PC-9 (cell line): Measurements from ENCODE around the gene ENKUR. TPM values are rescaled to one million over a fixed set of nuclear protein-coding genes. Genes with fewer than 3 reads are reported as not detected.

ENCODE experiments used
- BruUV-seq: library from RNA; stranded (reverse); fragments of 400-500 nt; replicated peaks from 2 replicates; lab custom pipeline; 2021; lab: Mats Ljungman, UMichigan
- CTCF ChIA-PET: fragments of 300-600 bp; sonication (Branson Sonifier 250); formaldehyde crosslinking; loops from one replicate; lab custom pipeline; 2022; ENCODE audit warnings: antibody characterized with exemption; lab: Charles Lee
- POLR2A ChIA-PET: fragments of 300-600 bp; sonication (Branson Sonifier 250); formaldehyde crosslinking; loops from one replicate; lab custom pipeline; 2022; ENCODE audit warnings: antibody characterized with exemption; ENCODE audit not compliant: unreplicated experiment; lab: Charles Lee
- DNase-seq, 2 experiments: peaks; one replicate each; pipeline versions ENCODE4 v3.0.0 to v3.0.0-alpha.2; 2015 to 2022; ENCODE audit warnings: mixed read lengths in 1 of 2
- H2AFZ ChIP-seq: fragments of 200-600 bp; sonication (generic); 2 replicates; pipeline ENCODE4 v1.8.1; 2017; ENCODE audit warnings: antibody characterized with exemption
- H3F3A ChIP-seq: fragments of 200-600 bp; sonication (generic); 2 replicates; pipeline ENCODE4 v1.8.1; 2017; ENCODE audit warnings: antibody characterized with exemption, mild to moderate bottlenecking, low read depth; ENCODE audit not compliant: insufficient read depth
- H3K27ac ChIP-seq: fragments of 200-600 bp; sonication (generic); 2 replicates; pipeline ENCODE4 v1.6.1; 2016; ENCODE audit warnings: mixed run types
- H3K27me3 ChIP-seq: fragments of 200-600 bp; sonication (generic); 2 replicates; pipeline ENCODE4 v1.6.1; 2016; ENCODE audit warnings: low read depth, mixed run types; ENCODE audit not compliant: insufficient read depth
- H3K36me3 ChIP-seq: fragments of 200-600 bp; sonication (generic); 2 replicates; pipeline ENCODE4 v1.6.1; 2016; ENCODE audit warnings: low read depth, mixed run types
- H3K4me1 ChIP-seq: fragments of 200-600 bp; sonication (generic); replicated peaks from 2 replicates; pipeline ENCODE4 v1.6.1; 2016; ENCODE audit warnings: mixed run types; ENCODE audit not compliant: insufficient read depth
- H3K4me2 ChIP-seq: fragments of 200-600 bp; sonication (generic); 2 replicates; pipeline ENCODE4 v1.6.1; 2017; ENCODE audit warnings: mixed run types
- H3K4me3 ChIP-seq: fragments of 200-600 bp; sonication (generic); 2 replicates; pipeline ENCODE4 v1.6.1; 2016; ENCODE audit warnings: mixed run types
- H3K79me2 ChIP-seq: fragments of 200-600 bp; sonication (generic); 2 replicates; pipeline ENCODE4 v1.6.1; 2017; ENCODE audit warnings: low read depth, mixed run types
- H3K9me2 ChIP-seq: fragments of 200-600 bp; sonication (generic); 2 replicates; pipeline ENCODE4 v1.8.1; 2017; ENCODE audit warnings: mild to moderate bottlenecking; ENCODE audit not compliant: insufficient read depth
- H3K9me3 ChIP-seq: fragments of 200-600 bp; sonication (generic); 2 replicates; pipeline ENCODE4 v1.8.1; 2016; ENCODE audit warnings: low read depth; ENCODE audit not compliant: insufficient read depth
- H4K20me1 ChIP-seq: fragments of 200-600 bp; sonication (generic); 2 replicates; pipeline ENCODE4 v1.8.1; 2017; ENCODE audit not compliant: insufficient read depth
- CTCF ChIP-seq: fragments of 200-600 bp; sonication (generic); conservative IDR thresholded peaks from 2 replicates; pipeline ENCODE4 v1.6.1; 2017; ENCODE audit warnings: mixed run types, antibody characterized with exemption, mild to moderate bottlenecking, moderate library complexity
- EZH2 ChIP-seq: fragments of 200-600 bp; sonication (generic); IDR thresholded peaks from 2 replicates; pipeline ENCODE4 v1.8.0; 2017; ENCODE audit warnings: antibody characterized with exemption, low read depth
- intact Hi-C: fragments of 100-400 bp; cut with micrococcal nuclease; formaldehyde crosslinking; loops from one replicate; pipeline ENCODE4 v1.10.0; 2022; ENCODE audit not compliant: unreplicated experiment
- total RNA-seq: library from RNA; stranded (reverse); gene quantifications from 2 replicates; pipeline ENCODE4 v1.2.3, GENCODE V29; 2021

Gene ENKUR
- total RNA-seq, 1 experiment from 2014 or later = 1.0 TPM

- Histone ChIP-seq H3K27ac (no peak overlapping the region), H3K9me2 (no peaks in the 10 kb centered on the region), H3K9me3 (no peaks in the 10 kb centered on the region), H3K4me1 (no peaks in the 10 kb centered on the region), H2AFZ (no peak overlapping the region), H3K36me3 (no peaks in the 10 kb centered on the region), H4K20me1 (no peaks in the 10 kb centered on the region), H3K79me2 (no peaks in the 10 kb centered on the region), H3K4me2 (no peak overlapping the region), H3K27me3 (no peaks in the 10 kb centered on the region), H3K4me3 (no peak overlapping the region), H3F3A (no peaks in the 10 kb centered on the region)
- DNase-seq = no peak
- TF ChIP-seq EZH2 = no peak
- TF ChIP-seq CTCF = no peak
- ChIA-PET CTCF (no interaction called here), POLR2A (interaction anchor here (0.6 to 0.7 kb wide), 2 partner anchors 37 to 103 kb away, joined by 3 to 6 read pairs; no protein-coding TSS in a partner anchor)
- intact Hi-C loops = no loop called here
- BruUV-seq = no TSS peak
Observed at GRCh38 chr10:24988831-24989640, 26.9 kb downstream of the ENKUR start.

GRCh38 chr10:24984906-24985305 is 31.1 kb downstream of the ENKUR start:
- H3K79me2 ChIP-seq = no peaks in the 10 kb centered on the region
- H3K4me2 ChIP-seq = no peak overlapping the region
- BruUV-seq = no TSS peak
- no peak for DNase-seq
- no peaks in the 10 kb centered on the region for H3F3A ChIP-seq
- TF ChIP-seq CTCF (no peak), EZH2 (no peak)
- H3K9me2 ChIP-seq = no peaks in the 10 kb centered on the region; the same call in 1 of the 2 replicates
- no peaks in the 10 kb centered on the region for H3K36me3 ChIP-seq
- H3K4me1 ChIP-seq = no peaks in the 10 kb centered on the region
- no peak overlapping the region for H3K4me3 ChIP-seq
- no peak overlapping the region for H2AFZ ChIP-seq
- ChIA-PET POLR2A (interaction anchor here (0.7 kb wide), 1 partner anchor 380 kb away, joined by 3 read pairs; no protein-coding TSS in a partner anchor), CTCF (no interaction called here)
- no peaks in the 10 kb centered on the region for H3K9me3 ChIP-seq
- intact Hi-C loops = no loop called here
- no peaks in the 10 kb centered on the region for H3K27me3 ChIP-seq
- H3K27ac ChIP-seq = no peak overlapping the region
- H4K20me1 ChIP-seq = no peaks in the 10 kb centered on the region

GRCh38 chr10:24983946-24984345 is 32.0 kb downstream of the ENKUR start:
- no peak overlapping the region for H3K4me3 ChIP-seq
- no peaks in the 10 kb centered on the region for H3K4me1 ChIP-seq
- no peaks in the 10 kb centered on the region for H4K20me1 ChIP-seq
- no peaks in the 10 kb centered on the region for H3K9me3 ChIP-seq
- DNase-seq = no peak
- no peaks in the 10 kb centered on the region; the same call in 1 of the 2 replicates for H3K9me2 ChIP-seq
- TF ChIP-seq EZH2 (no peak), CTCF (no peak)
- H3K4me2 ChIP-seq = no peak overlapping the region
- ChIA-PET CTCF (no interaction called here), POLR2A (interaction anchor here (0.6 kb wide), 1 partner anchor 699 kb away, joined by 3 read pairs; no protein-coding TSS in a partner anchor)
- no peaks in the 10 kb centered on the region for H3K27me3 ChIP-seq
- no peaks in the 10 kb centered on the region for H3K79me2 ChIP-seq
- H3K36me3 ChIP-seq = no peaks in the 10 kb centered on the region
- H3K27ac ChIP-seq = no peak overlapping the region
- no peaks in the 10 kb centered on the region for H3F3A ChIP-seq
- no peak overlapping the region for H2AFZ ChIP-seq
- intact Hi-C loops = no loop called here
- no TSS peak for BruUV-seq
